Heart left ventricle (tissue), 13 donors: ENCODE results near the gene FAM217B.

Experiments used
- POLR2A ChIP-seq, 2 donors: fragments of 450-650 bp; IDR thresholded peaks; one replicate each; pipeline ENCODE4 v1.6.1; 2017; ENCODE audit warnings: antibody characterized with exemption in 2 of 2, mild to moderate bottlenecking in 2 of 2, moderate library complexity in 2 of 2
- TF ChIP-seq, protein P1 (sequence below), 12 donors: fragments of 200-600 bp; sonication (generic) in 4 of 12; IDR thresholded peaks; one replicate each; pipeline versions ENCODE4 v1.5.0 to v1.8.0; 2018 to 2022; ENCODE audit warnings: antibody characterized with exemption in 12 of 12, mild to moderate bottlenecking in 5 of 12
- donor health status: ischemic (EF 13 %, LVEDD 7.1; RV severe dilation, severe dysfunction).
- donor health status: DM: no; HTN: yes; CAD: no.
- donor health status: DM: no; HTN: no; CAD: no.
- donor health status: ischemic (EF 25% LVEDD 6.9; RV normal size, moderate dysfunction).
- donor health status: ischemic (EF 25% LVEDD 5.7; RV mildly dilated, moderate dysfunction).
- donor health status: ischemic (EF 35%, LVEDD 5.7; RV mildly dilated, moderate dysfunction).
- donor health status: nonischemic (EF 11% LVEDD 7.7; RV severe dilation, severe dysfunction).
- donor health status: DM: yes; HTN: yes; CAD: no.
- donor health status: PGD.
- donor health status: ischemic (EF 29% LVEDD 5.4; RV normal size, mild dysfunction).
- donor health status: nonischemic (EF 23%, LVEDD 6.1; RV moderate dilation, normal function).

DNA sequence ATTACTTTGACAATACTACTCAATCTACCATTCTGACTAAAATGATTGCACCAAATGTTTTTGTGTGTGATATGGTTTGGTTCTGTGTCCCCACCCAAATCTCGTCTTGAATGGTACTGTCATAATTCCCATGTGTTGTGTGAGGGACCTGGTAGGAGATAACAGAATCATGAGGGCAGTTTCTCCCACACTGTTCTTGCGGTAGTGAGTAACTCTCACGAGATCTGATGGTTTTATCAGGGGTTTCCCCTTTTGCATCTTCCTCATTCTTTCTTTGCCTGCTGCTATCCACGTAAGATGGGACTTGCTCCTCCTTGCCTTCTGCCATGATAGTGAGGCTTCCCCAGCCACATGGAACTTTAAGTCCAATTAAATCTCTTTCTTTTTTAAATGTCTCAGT, 27.6 kb upstream of the FAM217B start:
- TF ChIP-seq, protein P1, sequence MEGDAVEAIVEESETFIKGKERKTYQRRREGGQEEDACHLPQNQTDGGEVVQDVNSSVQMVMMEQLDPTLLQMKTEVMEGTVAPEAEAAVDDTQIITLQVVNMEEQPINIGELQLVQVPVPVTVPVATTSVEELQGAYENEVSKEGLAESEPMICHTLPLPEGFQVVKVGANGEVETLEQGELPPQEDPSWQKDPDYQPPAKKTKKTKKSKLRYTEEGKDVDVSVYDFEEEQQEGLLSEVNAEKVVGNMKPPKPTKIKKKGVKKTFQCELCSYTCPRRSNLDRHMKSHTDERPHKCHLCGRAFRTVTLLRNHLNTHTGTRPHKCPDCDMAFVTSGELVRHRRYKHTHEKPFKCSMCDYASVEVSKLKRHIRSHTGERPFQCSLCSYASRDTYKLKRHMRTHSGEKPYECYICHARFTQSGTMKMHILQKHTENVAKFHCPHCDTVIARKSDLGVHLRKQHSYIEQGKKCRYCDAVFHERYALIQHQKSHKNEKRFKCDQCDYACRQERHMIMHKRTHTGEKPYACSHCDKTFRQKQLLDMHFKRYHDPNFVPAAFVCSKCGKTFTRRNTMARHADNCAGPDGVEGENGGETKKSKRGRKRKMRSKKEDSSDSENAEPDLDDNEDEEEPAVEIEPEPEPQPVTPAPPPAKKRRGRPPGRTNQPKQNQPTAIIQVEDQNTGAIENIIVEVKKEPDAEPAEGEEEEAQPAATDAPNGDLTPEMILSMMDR (IDR thresholded peaks at IDR 0.05) = no peak
- no peak for TF ChIP-seq POLR2A (IDR thresholded peaks at IDR 0.05)
